SH-SY5Y (cell line): Measurements from ENCODE around the gene TNFRSF1B.

Source experiments
- GATA2 ChIP-seq: IDR thresholded peaks from 2 replicates; pipeline ENCODE4 v1.6.1; 2011; ENCODE audit warnings: mild to moderate bottlenecking, low read depth, low read length
- GATA3 ChIP-seq: IDR thresholded peaks from 2 replicates; pipeline ENCODE4 v1.6.1; 2011; ENCODE audit warnings: low read depth, mild to moderate bottlenecking, low read length, moderate library complexity

DNA sequence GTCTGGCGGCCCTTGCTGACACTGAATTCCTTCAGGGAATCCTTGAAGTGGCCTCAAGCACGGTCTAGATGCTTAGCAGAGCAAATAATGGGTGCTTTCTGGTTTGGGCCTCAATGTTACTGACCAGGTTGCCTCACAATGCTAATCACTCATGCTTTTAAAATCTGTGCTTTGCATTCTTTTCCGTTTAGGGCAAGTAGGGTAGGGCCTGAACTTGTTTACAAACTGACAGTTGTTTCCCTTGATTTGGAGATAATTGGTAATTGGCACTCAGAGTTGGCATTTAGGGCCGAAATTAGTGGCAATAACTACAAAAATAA, 64.4 kb downstream of the TNFRSF1B start:
- no peak for TF ChIP-seq GATA2
- no peak for TF ChIP-seq GATA3
